AG10803 (cell line): ENCODE data around the gene OR2D2.

Experiments
- DNase-seq: peaks from one replicate; pipeline ENCODE4 v3.0.0; 2010; ENCODE audit warnings: low read depth
- H3K4me3 ChIP-seq: 2 replicates; pipeline ENCODE4 v1.5.1; 2011; ENCODE audit warnings: mild to moderate bottlenecking, low read length, control low read depth
- TF ChIP-seq, protein P1 (sequence below): conservative IDR thresholded peaks from 2 replicates; pipeline ENCODE4 v1.5.1; 2011; ENCODE audit warnings: mild to moderate bottlenecking, low read length, control low read depth, inconsistent platforms

The OR2D2 gene, protein sequence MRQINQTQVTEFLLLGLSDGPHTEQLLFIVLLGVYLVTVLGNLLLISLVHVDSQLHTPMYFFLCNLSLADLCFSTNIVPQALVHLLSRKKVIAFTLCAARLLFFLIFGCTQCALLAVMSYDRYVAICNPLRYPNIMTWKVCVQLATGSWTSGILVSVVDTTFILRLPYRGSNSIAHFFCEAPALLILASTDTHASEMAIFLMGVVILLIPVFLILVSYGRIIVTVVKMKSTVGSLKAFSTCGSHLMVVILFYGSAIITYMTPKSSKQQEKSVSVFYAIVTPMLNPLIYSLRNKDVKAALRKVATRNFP

DNA sequence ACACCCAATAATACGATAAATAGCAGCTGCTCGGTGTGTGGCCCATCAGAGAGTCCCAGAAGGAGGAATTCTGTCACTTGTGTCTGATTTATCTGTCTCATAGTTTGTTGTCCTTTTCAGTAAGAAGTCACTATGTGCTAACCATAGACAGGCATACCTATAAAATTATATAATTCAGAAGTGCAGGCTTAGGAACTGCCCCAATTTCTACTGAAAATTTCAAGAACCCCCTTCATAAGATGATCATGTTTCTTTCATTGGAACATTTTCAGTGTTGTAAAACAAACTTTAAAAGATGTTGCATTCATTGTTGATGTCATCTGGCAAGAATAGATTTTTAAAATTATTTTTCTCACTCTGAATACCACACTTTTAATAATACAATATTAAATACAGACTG lies at the start of gene OR2D2:
TSS of gene OR2D2 (minus strand) at position 101 of the 400 bp plus-strand sequence. CDS start at position 101, 0 bp downstream.
- TF ChIP-seq, protein P1, sequence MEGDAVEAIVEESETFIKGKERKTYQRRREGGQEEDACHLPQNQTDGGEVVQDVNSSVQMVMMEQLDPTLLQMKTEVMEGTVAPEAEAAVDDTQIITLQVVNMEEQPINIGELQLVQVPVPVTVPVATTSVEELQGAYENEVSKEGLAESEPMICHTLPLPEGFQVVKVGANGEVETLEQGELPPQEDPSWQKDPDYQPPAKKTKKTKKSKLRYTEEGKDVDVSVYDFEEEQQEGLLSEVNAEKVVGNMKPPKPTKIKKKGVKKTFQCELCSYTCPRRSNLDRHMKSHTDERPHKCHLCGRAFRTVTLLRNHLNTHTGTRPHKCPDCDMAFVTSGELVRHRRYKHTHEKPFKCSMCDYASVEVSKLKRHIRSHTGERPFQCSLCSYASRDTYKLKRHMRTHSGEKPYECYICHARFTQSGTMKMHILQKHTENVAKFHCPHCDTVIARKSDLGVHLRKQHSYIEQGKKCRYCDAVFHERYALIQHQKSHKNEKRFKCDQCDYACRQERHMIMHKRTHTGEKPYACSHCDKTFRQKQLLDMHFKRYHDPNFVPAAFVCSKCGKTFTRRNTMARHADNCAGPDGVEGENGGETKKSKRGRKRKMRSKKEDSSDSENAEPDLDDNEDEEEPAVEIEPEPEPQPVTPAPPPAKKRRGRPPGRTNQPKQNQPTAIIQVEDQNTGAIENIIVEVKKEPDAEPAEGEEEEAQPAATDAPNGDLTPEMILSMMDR: no peak
- DNase-seq: no peak
- H3K4me3 ChIP-seq: no peak within 1 kb of the TSS

DNA sequence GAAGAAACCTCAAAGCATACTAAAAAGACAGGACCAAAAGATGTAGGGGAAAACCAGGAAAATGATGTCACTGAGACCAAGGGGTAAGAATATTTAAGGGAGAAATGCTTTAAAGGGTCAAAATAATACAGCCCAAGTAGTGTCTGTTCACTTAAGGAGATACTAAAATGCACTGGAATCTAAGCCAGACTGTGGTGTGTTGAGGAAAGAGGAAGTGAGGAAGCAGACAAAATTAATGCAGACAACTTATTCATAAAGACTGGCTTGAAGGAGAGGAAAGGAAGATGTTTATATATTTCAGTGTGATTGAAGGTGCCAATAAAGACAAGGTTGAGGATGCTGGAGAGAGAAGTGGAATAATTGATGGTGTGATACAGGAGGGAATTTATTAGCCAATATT lies 49.7 kb upstream of the OR2D2 start:
- TF ChIP-seq, protein P1: no peak
- H3K4me3 ChIP-seq: no peak overlapping the region
- no peak for DNase-seq

DNA sequence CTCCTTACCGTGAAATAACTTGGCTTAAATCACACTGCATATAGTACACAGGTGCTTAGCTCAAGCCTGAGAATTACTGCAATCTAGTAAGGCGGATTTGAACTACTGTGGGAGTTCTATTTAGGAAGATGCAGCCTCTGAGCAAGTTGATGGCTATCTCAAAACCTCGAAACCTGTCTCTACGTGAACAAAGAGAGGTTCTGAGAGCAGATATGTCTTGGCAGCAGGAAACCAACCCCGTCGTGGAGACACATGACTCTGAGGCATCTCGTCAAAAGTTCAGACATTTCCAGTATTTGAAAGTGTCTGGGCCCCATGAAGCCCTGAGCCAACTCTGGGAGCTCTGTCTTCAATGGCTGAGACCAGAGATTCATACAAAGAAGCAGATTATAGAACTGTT lies 39.8 kb upstream of the OR2D2 start:
- H3K4me3 ChIP-seq: no peak overlapping the region
- no peak for DNase-seq
- TF ChIP-seq, protein P1: no peak

DNA sequence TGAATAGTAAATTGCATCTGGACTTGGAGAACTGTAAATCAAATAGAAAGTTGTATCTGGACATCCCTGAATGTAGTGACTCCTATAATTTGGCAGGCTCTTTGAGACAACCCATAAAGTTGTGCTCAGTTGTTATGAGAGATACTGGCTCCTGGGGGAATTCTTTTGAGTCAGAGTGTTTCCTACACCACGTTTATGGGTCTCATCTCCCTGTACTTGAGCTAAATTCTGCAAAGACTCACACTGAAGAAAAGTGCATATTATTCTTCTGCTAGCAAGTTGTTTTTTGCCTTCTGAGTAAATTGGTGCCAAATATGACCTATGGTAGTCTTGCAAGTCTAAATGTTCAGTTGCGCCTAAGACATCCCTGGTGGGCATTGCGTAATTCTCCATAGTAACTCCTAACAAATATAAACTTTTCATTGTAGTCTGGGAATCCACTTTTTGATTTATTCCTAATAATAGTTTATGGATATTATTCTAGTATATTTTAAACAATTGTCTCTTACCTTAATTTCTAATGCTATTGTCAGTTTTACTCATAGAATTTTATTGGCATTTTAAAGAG lies 38.9 kb upstream of the OR2D2 start:
- TF ChIP-seq, protein P1: no peak
- no peak overlapping the region for H3K4me3 ChIP-seq
- DNase-seq: peak; percentile 31

DNA sequence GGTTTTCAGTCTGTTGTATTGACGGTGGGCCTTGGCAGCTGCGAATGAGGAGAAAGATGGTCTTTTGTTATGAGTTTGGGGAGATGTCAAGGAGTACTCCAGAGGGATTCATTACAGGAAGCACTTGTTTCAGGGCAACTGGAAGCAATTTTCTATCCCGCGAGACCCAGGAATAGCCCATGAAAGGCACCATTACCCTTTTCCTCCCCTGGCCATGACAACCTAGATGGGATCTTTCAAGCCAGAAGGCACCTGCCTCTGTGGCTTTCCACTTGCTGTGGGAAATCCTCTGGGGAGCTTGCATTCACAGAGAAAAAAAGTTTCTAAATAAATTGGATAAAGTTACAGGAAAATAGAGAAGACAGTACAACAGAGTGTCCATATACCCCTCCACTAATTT lies 36.6 kb upstream of the OR2D2 start:
- no peak overlapping the region for H3K4me3 ChIP-seq
- TF ChIP-seq, protein P1: no peak
- no peak for DNase-seq

DNA sequence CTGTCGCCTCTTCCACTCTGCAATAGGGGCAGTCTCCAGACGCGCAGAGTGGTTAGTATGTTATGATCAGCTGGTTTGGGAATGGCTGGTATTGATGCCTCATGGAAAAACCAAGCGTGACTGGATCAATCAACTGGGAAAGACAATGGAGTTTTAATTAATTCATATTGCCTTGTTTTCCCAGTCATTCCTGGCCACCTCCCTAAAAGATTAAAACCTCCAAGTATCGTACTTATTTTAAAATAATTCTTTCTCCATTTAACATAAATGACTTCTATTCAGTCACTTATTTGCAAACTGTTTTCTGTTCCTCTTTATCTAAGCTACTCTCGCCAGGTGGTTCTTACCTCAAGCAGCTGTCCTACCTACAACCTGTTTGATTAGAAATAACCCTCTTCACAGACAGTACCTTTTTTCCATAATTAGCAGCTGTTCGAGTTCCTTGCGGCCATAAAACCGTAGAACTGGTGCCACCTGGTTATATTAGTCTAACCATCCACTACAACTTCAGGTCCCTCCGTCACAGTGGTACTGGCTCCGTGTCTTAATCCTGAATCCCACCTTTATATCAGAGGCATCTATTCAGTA lies 34.8 kb upstream of the OR2D2 start:
- H3K4me3 ChIP-seq: peak overlapping the region; percentile 93
- DNase-seq: no peak
- TF ChIP-seq, protein P1: no peak
